ENCODE data around the gene MYH9.

GRCh38 chr22:36233796-36234195, 154.0 kb downstream of the MYH9 start:
- TF ChIP-seq, protein P1, sequence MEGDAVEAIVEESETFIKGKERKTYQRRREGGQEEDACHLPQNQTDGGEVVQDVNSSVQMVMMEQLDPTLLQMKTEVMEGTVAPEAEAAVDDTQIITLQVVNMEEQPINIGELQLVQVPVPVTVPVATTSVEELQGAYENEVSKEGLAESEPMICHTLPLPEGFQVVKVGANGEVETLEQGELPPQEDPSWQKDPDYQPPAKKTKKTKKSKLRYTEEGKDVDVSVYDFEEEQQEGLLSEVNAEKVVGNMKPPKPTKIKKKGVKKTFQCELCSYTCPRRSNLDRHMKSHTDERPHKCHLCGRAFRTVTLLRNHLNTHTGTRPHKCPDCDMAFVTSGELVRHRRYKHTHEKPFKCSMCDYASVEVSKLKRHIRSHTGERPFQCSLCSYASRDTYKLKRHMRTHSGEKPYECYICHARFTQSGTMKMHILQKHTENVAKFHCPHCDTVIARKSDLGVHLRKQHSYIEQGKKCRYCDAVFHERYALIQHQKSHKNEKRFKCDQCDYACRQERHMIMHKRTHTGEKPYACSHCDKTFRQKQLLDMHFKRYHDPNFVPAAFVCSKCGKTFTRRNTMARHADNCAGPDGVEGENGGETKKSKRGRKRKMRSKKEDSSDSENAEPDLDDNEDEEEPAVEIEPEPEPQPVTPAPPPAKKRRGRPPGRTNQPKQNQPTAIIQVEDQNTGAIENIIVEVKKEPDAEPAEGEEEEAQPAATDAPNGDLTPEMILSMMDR (conservative IDR thresholded peaks at IDR 0.05) = no peak
- no peak for TF ChIP-seq ZFX (IDR thresholded peaks at IDR 0.05)
